HG02759 (cell line): ENCODE results near the gene CMBL.
A peak's percentile ranks its signal among the peaks of the same experiment; 100 is the strongest.

Experiments used
- ATAC-seq: cut with Tn5 transposase; IDR thresholded peaks from one replicate; pipeline ENCODE4 v1.9.1; 2021; ENCODE audit warnings: mild to moderate bottlenecking, moderate library complexity; ENCODE audit not compliant: unreplicated experiment

Gene CMBL

DNA sequence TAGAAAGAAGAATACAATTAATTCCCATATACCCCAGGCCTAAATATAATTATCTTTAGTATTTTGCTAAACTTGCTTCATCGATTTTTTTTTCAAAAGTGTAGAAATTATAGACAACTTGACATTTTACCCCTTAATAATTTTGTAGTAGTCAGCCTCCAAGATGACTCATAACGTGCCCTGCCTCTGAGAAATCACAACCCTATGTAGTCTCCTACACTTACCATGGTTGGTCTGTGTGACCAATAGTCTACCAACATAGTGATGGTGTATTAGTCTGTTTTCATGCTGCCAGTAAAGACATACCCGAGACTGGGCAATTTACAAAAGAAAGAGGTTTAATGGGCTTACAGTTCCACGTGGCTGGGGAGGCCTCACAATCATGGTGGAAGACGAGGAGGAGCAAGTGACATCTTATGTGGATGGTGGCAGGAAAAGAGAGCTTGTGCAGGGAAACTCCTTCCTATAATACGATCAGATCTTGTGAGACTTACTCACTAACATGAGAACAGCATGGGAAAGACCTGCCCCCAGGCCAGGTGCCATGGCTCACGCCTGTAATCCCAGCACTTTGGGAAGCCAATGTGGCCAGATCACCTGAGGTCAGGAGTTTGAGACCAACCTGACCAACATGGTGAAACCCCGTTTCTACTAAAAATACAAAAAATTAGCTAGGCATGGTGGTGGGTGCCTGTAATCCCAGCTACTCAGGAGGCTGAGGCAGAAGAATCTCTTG is 3.3 kb upstream of the CMBL start:
- peak; percentile 42 for ATAC-seq

DNA sequence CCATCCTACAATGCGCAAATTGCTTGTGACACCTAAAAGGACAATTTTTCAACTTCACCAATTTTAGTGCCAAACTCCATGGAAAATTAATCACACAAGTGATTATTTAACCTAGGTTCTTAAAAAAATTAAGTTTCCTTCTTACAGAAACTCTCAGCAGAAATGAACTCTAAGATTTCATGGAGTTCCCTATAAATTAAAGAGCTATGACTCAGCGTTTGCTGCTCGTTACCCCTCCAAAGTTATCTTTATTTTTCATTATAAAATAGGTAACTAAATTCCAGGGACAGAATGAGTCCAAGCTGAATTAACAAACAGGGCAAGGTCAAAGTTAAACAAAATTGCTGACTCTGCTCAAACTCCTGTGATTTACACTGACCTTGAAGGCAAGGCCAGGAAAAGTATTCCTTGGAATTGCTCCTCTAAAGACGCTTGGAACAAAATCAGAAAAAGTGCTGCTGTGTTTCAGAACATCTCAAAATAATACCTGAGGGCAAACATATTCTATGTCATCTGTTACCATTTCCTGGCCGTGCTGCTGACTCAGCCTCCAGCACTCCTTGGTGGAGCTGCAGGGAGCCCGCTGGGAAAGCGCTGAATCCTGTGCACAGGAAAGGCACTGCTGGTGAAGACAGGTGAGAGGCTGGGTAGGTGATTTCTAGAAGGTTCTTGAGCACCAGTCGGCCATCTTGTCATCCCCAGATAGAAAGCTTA is 2.5 kb upstream of the CMBL start:
- no peak for ATAC-seq

DNA sequence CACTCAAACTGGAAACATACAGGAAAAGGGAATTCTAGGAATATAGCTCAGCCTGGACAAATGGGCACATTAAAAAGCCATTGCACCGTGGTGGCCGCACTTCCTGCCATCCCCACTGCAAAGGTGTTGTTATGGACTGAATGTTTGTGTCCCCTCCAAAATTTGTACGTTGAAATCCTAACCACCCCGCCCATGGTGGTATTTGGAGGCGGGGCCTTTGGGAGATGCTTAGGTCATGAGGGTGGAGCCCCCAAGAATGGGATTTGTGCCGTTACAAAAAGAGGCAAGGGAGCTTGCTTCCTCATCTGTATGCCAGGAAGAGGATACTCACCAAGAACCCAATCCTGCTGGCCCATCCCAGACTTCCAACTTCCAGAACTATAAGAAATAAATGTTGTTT is 1.1 kb upstream of the CMBL start:
- no peak for ATAC-seq

DNA sequence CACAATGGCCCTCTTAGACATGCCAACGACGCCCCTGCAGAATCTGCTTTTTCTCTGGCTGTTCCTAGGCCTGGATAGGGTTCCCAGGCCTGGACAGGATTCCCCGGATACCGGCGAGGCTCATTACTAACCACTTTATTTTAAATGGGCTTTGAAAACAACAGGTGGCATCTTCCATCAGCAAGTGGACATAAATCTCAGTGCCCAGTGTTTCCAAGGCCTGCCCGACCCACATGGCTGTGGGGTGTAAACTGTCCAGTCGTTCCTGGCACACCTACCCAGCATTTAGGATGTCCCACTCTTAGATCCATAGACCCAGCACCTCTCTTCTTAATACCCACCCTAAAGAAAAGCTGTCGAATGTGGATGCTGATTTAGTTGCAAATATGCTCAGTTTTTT is 896 bp downstream of the CMBL start:
- ATAC-seq: no peak

DNA sequence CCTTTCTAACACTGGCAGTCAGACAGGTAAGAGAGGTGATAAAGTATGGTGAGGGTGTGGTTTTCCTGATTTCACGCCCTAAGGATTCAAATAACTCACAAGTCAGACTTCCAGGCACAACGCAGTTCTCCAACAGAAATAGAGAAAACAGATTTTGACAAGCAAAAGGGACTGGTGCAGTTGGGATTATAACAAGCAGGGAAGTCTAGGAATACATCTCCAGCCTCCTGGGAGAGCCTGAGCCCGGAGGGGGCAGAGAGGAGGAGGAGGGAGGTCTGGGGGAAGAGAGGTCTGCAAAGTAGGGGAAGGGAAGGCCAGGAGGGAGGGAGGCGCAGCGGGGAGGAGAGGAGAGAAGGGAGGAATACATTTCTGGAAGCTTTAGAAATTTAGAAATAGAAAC is 1.6 kb downstream of the CMBL start:
- no peak for ATAC-seq

DNA sequence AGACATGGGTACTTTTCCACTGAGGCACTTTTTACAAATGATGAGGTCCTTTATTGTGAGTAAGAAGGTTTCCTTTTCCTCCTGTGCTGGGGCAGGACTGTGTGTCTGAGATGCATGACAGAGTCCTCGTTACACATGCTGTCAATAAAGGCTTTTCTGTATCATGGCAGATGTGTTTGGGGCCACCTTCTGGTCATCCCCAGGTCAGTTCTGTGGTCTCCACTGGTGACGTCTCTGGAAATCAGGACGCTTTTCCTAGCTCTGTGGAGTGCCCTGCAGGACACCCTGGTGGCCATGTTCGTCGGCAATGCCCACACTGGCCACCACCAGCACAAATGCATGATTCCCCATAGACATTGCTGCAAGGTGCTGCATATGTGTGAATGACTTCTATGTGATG is 2.8 kb downstream of the CMBL start:
- no peak for ATAC-seq

DNA sequence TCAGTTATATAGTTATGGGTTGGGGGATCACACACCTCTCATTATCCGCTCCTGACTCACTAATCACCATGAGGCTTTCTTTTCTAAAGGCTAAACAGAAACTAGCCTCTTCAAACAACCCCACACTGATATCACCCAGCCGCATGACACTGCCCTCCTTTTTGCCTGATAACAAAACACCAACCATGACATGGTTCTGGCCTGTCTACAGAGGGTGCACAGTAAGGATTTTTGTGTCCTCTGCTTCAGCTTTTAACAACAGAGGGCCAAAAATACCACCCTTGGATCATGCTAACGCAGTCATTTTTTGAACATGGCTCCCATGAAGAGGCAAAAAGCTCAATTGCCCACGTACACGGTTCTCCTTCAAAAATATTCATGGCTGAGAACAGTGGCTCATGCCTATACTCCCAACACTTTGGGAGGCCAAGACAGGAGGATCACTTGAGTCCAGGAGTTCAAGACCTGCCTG is 4.0 kb downstream of the CMBL start:
- no peak for ATAC-seq

DNA sequence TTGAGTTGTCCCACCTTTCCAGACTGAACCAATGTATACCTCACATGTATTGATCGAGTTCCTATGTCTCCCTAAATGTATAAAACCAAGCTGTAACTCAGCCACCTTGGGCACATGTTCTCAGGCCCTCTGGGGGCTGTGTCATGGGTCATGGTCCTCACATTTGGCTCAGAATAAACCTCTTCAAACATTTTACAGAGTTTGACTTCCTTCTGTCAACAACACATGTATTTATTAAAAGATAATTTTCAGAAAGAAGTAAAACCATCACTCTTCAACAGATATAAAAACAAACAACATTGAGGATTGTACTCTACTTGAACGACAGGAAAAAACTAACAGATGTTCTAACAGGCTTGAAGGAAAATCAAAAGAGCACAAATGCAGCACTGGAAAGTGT is 4.5 kb downstream of the CMBL start:
- ATAC-seq: no peak

DNA sequence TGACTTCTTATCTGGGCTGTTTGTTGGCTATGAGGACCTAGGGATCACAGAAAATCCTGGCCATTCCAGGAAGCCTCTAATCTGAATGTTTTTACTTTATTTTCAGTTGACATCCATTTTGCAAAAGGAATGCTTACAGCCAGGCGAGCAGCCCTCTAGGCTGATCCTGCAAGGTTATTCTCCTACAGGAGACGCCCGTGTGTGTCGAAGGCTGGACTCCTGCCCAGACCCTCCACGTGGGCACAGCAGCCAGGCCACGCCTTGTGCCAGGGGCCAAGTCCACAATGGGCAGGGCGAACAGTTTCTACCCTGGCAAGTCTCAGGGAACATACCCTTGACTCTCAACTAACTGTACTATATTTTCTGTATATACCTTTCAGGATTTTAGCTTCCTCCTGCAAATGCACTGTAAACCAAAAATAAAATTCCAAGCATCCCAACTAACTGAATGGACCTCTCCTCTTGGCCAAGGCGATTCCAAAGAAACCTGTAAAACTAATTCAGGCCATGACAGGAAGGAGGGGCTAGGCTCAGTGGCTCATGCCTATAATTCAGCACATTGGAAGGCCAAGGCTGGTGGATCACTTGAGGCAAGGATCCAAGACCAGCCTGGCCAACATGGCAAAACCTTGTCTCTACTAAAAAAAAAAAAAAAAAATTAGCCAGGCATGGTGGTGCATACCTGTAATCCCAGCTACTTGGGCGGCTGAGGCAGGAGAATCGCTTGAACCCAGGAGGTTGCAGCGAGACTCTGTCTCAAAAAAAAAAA is 5.7 kb downstream of the CMBL start:
- ATAC-seq: no peak

DNA sequence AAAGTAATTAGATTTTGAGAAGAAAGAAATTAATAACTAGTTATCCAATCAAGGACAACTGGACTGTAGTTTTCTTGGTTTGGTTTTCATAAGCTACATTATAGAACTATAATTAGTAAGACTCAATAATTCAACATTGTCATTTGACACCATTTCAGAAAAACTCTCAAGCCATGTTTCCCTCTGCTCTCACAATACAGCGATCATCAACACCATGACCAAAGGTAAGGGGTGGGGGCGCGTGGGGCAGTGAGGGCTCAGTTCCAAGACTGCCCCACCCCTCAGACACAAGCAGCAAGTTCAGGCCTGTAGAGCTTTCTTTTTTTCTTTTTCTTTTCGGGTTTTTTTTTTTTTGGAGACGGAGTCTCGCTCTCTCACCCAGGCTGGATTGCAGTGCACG is 6.4 kb downstream of the CMBL start:
- ATAC-seq: no peak

DNA sequence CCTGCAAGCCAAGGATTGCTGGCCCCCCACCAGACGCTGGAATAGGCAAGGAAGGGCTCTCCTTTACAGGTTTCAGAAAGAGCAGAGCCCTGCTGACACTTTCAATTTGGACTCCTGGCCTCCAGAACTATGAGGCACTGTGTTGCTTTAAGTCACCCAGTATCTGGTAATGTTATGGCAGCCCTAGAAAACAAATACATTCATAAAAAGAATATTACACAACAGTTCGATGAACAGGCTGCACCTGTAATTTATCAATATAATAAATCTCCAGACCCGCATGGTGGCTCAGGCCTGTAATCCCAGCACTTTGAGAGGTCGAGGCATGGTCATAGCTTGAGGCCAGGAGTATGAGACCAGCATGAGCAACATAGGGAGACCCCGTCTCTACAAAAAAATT is 7.5 kb downstream of the CMBL start:
- no peak for ATAC-seq

DNA sequence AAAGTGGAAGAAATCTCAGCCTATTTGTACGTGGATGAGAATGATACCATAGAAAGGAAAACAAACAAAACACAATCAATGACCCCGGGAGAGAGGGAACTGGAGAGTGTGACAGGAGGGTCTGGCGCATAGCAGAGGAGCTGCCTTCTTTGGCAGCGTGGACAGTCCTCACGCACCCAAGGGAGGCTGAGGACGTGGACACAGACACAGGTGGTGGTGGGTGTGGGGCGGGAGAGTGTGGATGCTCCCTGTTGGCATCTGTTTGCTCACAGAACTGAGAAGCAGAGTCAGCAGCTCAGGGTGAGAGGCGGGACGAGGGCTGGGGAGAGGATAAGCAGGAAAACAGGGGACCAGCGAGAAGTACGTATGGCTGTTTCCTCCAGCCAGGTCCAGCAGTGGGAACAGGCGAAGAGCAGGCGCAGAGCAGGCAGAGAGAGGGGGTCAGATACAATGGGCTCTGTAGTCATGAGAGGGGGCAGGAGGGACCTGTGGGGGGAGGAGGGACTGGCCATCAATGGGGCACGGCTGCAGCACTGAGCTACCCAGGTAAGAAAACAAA is 10.0 kb downstream of the CMBL start:
- no peak for ATAC-seq

DNA sequence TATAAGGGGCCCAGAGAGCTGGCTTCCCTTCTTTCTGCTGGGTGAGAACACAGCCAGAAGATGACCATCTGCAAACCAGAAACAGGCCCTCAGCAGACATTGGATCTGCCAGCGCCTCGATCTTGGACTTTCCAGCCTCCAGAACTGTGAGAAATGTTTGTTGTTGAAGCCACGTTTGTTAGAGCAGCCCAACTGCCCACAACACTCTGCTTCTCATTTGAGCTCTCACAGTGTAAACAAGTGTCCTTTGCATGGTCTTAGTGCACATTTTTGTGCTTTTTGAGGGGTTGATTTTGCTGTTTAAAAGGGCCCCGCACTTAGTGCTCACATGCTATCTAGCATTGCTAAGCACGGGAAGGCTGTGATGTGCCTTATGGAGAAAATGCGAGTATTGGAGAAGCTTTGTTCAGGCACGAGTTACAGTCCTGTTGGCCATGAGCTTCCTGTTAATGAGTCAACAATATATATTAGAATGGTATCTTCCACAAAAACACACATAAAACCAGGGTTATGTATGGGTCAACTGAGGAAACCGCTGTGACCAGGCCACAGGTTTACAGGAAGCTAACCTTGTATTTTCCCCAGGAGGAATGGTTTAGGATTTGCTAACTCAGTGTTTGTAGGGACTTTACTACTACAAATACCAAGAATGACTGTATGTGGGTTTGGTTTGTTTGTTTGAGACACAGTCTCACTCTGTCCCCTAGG is 11.9 kb downstream of the CMBL start:
- no peak for ATAC-seq

DNA sequence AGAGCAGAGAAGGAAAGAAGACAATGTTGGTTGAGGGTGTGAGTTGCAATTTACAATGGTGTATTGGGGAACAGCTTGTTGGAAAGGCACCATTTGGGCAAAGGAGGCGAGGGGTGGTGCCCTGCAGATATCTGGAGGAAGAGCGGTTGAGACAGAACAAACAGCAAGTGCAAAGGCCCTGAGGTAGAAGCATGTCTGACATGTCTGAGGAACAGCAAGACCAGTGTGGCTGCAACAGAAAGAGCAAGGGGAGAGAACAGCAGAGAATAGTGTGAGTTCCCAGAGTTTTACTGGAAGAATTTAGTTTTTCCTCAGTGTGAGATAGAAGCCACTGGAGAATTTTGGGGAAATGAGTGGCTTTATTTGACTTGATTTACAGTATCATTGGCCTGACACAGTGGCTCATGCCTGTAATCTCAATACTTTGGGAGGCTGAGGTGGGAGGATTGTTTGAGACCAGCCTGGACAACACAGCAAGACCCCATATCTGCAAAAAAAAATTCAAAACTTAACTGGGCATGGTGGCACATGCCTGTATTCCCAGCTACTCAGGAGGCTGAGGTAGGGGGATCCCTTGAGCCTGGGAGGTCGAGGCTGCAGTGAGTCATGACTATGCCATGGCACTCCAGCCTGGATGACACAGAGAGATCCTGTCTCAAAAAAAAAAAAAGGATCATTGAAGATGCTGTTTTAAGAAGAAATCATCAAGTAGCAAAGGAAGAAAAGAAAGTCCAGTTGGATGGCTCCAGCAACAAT is 13.6 kb downstream of the CMBL start:
- ATAC-seq: no peak

DNA sequence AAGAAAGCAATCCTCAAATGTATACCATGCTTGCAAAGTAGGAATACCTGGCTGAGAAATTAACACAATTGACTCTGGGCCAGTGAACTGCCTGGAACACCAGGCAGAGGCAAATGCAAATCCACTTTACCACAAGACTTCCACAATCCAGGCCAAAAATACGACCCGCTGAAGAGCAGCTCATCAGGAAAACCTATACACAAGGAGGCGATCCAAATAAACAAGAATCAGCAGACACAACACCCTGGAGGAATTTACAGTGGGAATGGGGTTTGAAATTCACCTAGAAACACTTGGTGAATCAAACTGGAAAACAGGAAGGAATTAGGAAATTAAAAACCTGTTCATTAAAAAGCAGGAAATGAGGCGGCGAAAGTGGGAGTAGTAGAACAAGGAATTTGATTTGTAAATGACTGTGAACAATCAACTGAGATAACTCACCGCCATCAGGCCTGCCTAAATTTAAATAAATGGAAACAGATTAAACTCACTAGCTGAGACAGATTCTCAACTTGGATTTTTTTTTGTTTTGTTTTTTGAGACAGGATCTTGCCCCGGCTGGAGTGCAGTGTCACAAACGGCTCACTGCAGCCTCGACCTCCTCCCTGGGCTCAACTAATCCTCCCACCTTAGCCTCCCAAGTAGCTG is 15.9 kb downstream of the CMBL start:
- ATAC-seq: no peak

DNA sequence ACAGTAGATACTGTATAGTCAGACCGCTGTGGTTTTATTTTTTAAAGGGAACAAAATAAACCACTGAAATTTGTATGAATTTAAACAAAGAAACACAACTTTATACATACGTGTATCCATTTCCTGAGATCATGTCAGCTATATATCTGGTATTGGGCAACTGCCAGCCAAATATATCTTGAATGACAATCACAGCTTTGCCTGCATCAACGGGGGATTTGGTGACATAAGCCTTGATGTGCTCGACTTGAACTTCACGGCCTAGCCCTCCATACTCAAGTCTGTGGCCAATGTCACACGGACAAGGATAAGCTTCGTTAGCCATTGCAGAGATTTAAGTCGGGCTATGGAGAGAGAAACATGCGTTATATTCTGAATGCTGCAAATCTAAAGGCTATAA is 17.3 kb downstream of the CMBL start:
- ATAC-seq: no peak

DNA sequence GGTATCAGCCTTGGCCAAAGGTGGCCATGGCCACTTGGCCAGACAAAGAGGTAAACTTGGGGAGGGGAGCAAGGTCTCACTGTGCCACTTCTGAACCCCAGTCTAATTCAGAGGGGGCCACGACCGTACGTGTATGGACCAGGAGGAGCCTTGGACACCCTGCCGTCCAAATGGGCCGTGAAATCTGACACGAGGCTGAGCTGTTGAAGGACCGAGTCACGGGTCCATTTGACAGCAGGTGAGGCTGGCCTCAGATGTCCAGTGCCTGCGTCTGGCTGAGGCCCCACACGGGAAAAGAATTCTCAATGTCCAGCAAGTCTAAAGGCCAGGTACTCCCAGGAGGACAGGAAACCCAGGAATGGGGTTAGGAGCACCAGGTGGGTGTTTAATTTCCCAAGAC is 17.7 kb downstream of the CMBL start:
- no peak for ATAC-seq

DNA sequence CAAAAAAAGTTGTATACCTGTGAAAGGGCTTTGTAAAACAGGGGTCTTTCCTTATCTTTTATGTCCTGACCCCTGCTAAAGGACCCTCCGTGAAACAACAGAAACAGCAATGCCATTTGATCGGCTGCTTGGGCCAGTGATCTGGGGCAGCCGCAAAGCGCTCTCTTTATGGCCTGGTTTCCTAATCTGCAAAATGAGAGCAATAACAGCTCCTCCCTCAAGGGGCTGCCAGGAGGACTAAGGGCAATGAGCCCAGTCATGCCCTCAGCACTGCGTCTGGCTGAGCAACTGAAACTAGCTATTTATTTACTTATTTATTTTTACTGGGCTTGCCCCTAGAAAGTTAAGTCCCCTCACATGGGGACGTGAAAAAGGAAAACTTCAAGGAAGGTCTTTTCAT is 18.3 kb downstream of the CMBL start:
- no peak for ATAC-seq

DNA sequence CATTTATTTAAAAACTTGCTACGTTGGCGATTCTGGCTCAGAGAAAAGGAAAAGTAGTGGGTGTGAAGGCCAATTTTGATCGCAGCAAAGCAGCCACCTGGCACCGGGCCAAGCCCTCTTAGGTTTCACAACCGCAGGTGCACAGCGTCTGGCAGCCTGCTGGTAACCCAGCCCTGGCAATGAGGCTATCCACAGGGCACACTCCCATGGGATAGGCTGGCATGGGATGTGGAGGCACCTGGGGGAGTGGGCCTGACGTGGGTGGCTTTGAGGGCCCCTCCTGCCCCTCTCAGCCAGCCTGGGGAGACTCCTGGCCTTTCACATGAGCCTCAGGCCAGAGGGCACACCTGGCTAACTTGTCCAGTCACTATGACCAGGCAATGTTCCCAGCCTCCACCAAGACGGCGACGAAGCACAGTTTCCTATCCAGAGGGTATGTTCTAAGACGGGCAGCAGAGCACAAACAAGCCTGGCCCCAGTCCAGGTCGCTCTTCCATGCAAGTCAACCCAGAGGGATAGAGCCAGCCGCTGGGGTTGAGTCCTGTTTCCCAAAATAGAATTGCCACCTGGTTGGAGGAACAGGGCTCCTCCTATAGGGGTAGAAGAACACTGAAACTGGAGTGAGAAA is 19.0 kb downstream of the CMBL start:
- ATAC-seq: peak; percentile 65
